Endothelial cell (in vitro differentiated cells): ENCODE results near the gene OTOG. TPM values are rescaled to one million over a fixed set of nuclear protein-coding genes. Genes with fewer than 3 reads are reported as not detected.

Experiments
- DNase-seq: peaks from one replicate; pipeline ENCODE4 v3.0.0; 2021; ENCODE audit warnings: low spot score
- H3K27ac Mint-ChIP-seq: one replicate; pipeline ENCODE4 v1.8.0; 2021; ENCODE audit warnings: mixed read lengths, inconsistent platforms; ENCODE audit not compliant: unreplicated experiment
- H3K27me3 Mint-ChIP-seq: one replicate; pipeline ENCODE4 v1.8.0; 2021; ENCODE audit warnings: mild to moderate bottlenecking, moderate library complexity, mixed read lengths, inconsistent platforms; ENCODE audit not compliant: unreplicated experiment
- H3K36me3 Mint-ChIP-seq: one replicate; pipeline ENCODE4 v1.8.0; 2021; ENCODE audit warnings: mild to moderate bottlenecking, low read depth, mixed read lengths, inconsistent platforms; ENCODE audit not compliant: unreplicated experiment
- H3K4me1 Mint-ChIP-seq: one replicate; pipeline ENCODE4 v1.8.0; 2021; ENCODE audit warnings: mild to moderate bottlenecking, mixed read lengths, inconsistent platforms; ENCODE audit not compliant: unreplicated experiment
- H3K4me3 Mint-ChIP-seq: one replicate; pipeline ENCODE4 v1.8.0; 2021; ENCODE audit warnings: mild to moderate bottlenecking, mixed read lengths, inconsistent platforms; ENCODE audit not compliant: unreplicated experiment
- H3K9me3 Mint-ChIP-seq: one replicate; pipeline ENCODE4 v1.8.0; 2021; ENCODE audit warnings: mixed read lengths, inconsistent platforms; ENCODE audit not compliant: unreplicated experiment
- CTCF ChIP-seq: fragments of 200-600 bp; sonication (generic); IDR thresholded peaks from one replicate; pipeline ENCODE4 v1.5.0; 2021; ENCODE audit warnings: antibody characterized with exemption; ENCODE audit not compliant: unreplicated experiment
- total RNA-seq: library from RNA; stranded (reverse); fragmentation: NEBNext Ultra II Directional; extraction: Animal tissue kit (Norgen Biotek cat#: 25700); gene quantifications from one replicate; pipeline ENCODE4 v1.2.1, GENCODE V29; 2021; ENCODE audit not compliant: unreplicated experiment

The OTOG gene
- total RNA-seq, 1 donor from 2014 or later = 0.13 TPM

GRCh38 chr11:17571431-17572358 is 24.6 kb downstream of the OTOG start:
- Mint-ChIP-seq H3K27me3 (peaks cover 6% of the 10 kb centered on the region), H3K27ac (no peak overlapping the region), H3K36me3 (no peaks in the 10 kb centered on the region), H3K9me3 (no peaks in the 10 kb centered on the region), H3K4me3 (no peak overlapping the region), H3K4me1 (no peaks in the 10 kb centered on the region)
- TF ChIP-seq CTCF = no peak
- DNase-seq = no peak

GRCh38 chr11:17572359-17572690 is 25.3 kb downstream of the OTOG start:
- H3K36me3 Mint-ChIP-seq = no peaks in the 10 kb centered on the region
- no peak for DNase-seq

GRCh38 chr11:17572791-17573460 is 25.9 kb downstream of the OTOG start:
- no peak overlapping the region for H3K4me3 Mint-ChIP-seq
- TF ChIP-seq CTCF = no peak
- no peaks in the 10 kb centered on the region for H3K36me3 Mint-ChIP-seq
- no peaks in the 10 kb centered on the region for H3K4me1 Mint-ChIP-seq
- H3K9me3 Mint-ChIP-seq = no peaks in the 10 kb centered on the region
- H3K27ac Mint-ChIP-seq = no peak overlapping the region
- DNase-seq = no peak
- peaks cover 6% of the 10 kb centered on the region for H3K27me3 Mint-ChIP-seq

More at GRCh38 chr11:17572359-17572690, 25.3 kb downstream of the OTOG start:
- H3K27ac Mint-ChIP-seq = no peak overlapping the region
- H3K4me3 Mint-ChIP-seq = no peak overlapping the region
- H3K9me3 Mint-ChIP-seq = no peaks in the 10 kb centered on the region
- TF ChIP-seq CTCF = no peak
- peaks cover 6% of the 10 kb centered on the region for H3K27me3 Mint-ChIP-seq
- H3K4me1 Mint-ChIP-seq = no peaks in the 10 kb centered on the region

- Mint-ChIP-seq H3K4me3 (no peak overlapping the region), H3K27ac (no peak overlapping the region), H3K27me3 (peaks cover 6% of the 10 kb centered on the region), H3K4me1 (no peaks in the 10 kb centered on the region), H3K36me3 (no peaks in the 10 kb centered on the region), H3K9me3 (no peaks in the 10 kb centered on the region)
- DNase-seq = no peak
- no peak for TF ChIP-seq CTCF
Observed at GRCh38 chr11:17573526-17573925, 26.5 kb downstream of the OTOG start.
